IPS-18a (cell line): ENCODE data around the gene RAB35.
"Not testable (repeated sequence)": the region's sequence is repeated elsewhere in the genome, so short reads cannot be mapped to it uniquely, and the experiment has no call there.

ENCODE experiments used
- H3K27ac ChIP-seq: one replicate; pipeline ENCODE4 v1.5.1; 2013; ENCODE audit warnings: low read length
- H3K27me3 ChIP-seq: one replicate; pipeline ENCODE4 v1.6.1; 2013; ENCODE audit warnings: mild to moderate bottlenecking, low read length; ENCODE audit not compliant: control insufficient read depth, insufficient read depth
- H3K36me3 ChIP-seq: one replicate; pipeline ENCODE4 v1.6.1; 2013; ENCODE audit warnings: low read depth, low read length; ENCODE audit not compliant: control insufficient read depth
- H3K4me1 ChIP-seq: one replicate; pipeline ENCODE4 v1.6.1; 2013; ENCODE audit warnings: low read depth, low read length; ENCODE audit not compliant: control insufficient read depth
- H3K4me3 ChIP-seq: one replicate; pipeline ENCODE4 v1.5.1; 2013; ENCODE audit warnings: low read length
- H3K9ac ChIP-seq: one replicate; pipeline ENCODE4 v1.6.1; 2013; ENCODE audit warnings: mild to moderate bottlenecking, low read length, moderate library complexity
- H3K9me3 ChIP-seq: one replicate; pipeline ENCODE4 v1.6.1; 2013; ENCODE audit warnings: low read depth, low read length; ENCODE audit not compliant: control insufficient read depth

RAB35 gene

DNA sequence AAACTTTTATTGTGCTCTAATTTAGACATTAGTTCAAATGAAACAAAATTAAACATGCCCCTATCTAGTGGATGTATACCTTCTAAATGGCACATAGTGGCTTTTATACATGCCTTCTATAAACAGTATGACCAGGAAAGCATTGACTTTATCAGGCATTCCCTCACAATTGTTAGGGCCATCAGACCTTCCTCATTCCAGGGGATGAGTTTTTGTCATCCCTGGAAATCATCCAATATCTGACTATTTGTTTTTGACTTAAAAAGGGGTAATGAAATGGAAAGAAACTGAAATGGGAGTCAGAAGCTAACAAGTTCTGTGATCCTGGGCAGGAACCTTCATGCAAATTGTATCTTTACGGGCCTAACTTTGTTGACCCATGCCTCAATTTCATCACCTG is 69.5 kb downstream of the RAB35 start:
- no peak overlapping the region for H3K4me3 ChIP-seq
- no peaks in the 10 kb centered on the region for H3K4me1 ChIP-seq
- no peaks in the 10 kb centered on the region for H3K36me3 ChIP-seq
- no peaks in the 10 kb centered on the region for H3K27me3 ChIP-seq
- H3K9ac ChIP-seq, result no peak overlapping the region
- H3K9me3 ChIP-seq, result no peaks in the 10 kb centered on the region
- no peak overlapping the region for H3K27ac ChIP-seq

DNA sequence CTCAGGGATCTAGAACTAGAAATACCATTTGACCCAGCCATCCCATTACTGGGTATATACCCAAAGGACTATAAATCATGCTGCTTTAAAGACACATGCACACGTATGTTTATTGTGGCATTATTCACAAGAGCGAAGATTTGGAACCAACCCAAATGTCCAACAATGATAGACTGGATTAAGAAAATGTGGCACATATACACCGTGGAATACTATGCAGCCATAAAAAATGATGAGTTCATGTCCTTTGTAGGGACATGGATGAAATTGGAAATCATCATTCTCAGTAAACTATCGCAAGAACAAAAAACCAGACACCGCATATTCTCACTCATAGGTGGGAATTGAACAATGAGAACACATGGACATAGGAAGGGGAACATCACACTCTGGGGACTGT is 71.2 kb downstream of the RAB35 start:
- not testable (repeated sequence) for H3K27ac ChIP-seq, H3K36me3 ChIP-seq, H3K27me3 ChIP-seq, H3K9me3 ChIP-seq, H3K9ac ChIP-seq, H3K4me3 ChIP-seq
- H3K4me1 ChIP-seq, result peaks cover 14% of the 10 kb centered on the region
